NCI-H2029 treated with DMSO at 0.1 percent for 48 hours (cell line): Measurements from ENCODE around the gene CREB3.

Source experiments
- DNase-seq: peaks from one replicate; lab custom pipeline; 2025; lab: John Stamatoyannopoulos, UW

The CREB3 gene

DNA sequence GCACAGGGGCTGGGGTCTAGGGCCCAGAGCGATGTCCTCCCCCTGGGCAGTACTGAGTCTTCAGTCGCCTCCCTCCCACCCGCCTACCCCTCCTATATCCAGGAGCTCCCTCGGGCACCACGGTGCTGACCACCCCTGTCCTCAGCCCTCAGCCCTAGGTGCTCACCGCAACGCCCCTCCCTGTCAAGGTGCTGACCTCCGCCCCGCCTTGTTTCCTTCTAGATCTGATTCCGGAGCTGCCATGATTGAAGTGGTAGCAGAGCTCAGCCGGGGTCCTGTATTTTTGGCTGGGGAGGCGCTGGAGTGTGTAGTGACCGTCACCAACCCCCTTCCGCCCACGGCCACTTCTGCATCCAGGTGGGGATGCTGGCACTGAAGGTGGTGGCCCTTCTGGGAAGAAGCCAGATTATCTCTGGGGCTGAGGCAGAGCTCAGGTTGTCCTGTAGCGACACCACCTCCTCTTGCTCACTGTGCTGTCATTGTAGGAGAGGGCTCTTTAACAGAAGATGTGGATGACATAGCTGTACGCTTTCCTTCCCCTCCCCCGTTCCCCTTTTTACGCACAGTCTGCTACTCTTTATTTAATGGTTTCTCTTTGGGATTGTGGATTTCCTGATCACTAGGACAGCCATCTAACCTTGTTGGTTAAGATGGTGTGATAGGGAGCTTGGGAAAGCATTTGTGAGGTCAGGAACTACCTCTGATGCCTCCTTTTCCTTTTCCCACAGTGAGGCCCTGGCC lies 17.2 kb downstream of the CREB3 start:
- DNase-seq = no peak

DNA sequence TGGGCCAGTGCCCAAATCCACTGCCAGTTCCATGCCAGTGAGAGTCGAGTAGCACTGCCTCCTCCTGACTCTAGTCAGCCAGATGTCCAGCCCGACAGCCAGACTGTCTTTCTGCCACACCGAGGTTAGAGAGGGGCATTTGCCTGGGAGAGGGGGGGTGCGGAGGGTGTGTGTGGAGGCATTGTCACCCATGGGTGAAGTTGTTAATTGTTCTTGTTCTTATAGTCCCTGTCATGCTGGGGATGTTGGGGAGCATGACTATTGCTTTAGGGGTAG lies 17.7 kb downstream of the CREB3 start:
- DNase-seq = no peak

DNA sequence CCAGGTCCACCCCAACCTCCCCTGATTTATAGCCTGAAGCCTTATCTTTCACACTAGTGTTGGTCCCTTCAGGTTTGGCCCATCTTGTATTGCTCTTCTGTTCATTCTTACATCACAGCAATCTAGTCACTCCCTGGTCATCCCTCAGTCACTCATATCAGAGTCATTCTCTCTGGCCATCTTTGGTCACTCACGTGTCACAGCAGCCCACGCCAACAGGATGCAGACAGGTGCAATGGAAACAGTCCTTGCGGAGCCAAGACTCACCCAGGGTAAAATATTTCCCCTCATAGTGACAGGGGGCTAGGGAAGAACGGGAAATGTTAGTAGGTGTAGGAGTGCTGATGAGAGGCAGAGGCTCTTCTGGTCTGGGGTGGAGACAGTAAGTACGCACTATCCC lies 21.0 kb downstream of the CREB3 start:
- no peak for DNase-seq

DNA sequence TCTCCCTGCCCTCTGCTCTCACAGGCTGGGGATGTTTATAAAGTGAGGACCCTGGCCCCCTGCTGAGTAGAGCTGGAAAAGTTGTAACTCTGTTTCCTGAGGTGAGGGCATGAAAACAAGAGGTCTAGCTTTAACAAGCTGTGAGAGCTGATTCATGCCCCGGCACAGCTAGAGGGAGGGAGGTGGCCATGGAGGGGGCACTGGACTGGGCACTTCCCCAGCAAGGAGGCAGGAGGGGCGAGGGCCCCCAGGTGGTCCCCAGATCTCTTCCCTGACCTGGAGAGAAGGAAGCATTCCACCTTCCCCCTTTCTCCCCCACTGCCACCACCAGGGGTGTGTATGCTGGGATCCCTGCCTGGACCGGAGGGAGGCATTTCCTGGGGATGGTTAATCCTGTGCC lies 21.8 kb downstream of the CREB3 start, which contains the start of gene MSMP:
TSS of gene MSMP (minus strand) at position 13 of the 400 bp plus-strand sequence. CDS start 147 bp downstream, outside the sequence.
- DNase-seq = no peak

DNA sequence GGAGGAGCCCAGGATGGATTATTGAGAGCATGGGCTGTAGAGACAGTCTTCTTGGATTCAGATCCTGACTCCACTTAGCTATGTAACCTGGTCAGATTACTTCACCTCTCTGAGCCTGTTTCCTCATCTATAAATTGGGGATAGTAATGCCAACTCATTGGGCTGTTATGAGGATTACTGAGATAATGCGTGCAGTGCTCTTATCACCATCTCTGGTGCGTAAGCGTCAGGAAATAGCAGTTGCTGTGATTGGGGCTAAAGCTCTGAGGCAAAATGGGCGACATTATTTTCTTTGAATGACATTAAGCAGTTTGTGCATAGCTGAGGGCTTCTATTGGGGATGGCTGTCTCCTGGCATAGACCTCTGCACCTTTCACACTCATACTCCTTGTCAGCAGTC lies 22.6 kb downstream of the CREB3 start:
- DNase-seq = no peak

DNA sequence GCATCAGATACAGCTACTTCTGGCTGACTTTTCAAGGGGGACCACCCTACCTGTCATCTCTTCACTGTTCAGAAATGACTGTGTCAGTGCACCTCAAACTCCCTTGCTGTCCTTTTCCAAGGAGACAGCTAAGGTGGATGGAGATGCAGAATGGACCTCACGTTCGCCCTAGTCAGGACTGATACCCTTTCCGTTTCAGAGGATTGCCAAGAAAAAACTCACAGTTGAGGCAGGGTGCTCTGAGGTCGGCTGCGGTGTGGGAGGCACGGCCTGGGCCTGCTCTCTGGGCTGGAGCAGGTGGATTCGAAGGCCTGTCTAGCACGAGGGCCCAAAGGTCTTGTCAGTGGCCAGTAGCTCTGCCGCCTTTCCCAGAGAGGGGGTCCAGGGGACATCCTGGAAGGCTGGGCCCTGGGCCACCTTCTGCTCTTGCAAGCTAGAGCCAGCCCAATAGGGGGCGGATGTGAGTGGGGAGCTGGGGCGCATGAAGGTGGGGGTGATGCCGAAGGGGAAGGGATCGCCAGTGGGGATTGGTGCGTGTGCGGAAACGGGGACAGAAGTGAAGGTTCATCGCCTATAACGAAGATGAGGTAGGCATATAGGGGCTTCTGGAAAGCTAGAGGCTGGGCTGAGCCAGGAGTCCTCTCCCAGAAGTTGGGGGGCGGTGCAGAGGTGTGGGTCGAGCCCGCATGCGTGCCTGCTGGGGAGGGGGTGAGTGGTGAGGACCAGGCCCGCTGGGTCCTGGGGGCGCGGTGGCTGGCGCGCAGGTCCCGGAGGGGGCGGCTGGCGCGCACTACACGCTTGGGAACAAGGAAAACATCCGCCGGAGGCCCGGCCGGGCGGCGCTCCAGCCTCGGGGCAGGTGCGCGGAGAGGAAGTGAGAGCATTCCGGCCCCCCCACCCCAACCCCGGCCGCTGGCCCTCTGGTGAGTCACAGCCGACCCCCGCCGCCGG lies 24.1 kb downstream of the CREB3 start:
- peak; percentile 54 for DNase-seq

DNA sequence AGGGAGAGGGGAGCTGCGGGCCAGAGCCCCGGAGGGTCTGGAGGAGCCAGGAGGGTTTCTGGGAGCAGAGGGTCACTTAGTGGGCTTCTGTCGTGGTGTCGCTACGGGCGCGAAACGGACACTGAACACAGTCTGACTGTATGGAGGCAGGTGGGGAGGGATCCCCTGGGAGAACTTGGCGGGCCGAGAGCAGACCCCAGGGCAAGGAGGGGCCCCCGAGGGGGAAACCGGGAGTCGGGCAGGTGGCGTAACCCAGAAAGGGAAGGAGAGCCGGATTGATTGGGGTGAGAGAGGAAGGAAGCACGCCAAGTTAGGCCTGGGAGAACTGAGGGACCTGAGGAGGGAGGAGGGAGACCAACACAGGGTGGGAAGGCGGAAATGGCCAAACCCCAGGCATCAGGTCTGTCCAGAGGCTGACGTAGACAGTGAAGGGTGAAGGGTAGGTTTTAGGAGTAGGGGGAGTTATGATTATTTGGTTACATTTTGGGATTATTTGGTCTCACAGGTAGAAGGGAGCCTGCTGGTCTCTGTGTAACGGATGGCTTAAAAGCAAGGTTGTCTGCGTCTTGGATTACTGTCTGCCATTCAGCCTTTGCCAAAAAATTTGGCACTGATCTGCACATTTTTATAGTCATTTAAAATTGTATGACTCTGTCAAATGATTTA lies 24.9 kb downstream of the CREB3 start:
- DNase-seq = peak; percentile 57

DNA sequence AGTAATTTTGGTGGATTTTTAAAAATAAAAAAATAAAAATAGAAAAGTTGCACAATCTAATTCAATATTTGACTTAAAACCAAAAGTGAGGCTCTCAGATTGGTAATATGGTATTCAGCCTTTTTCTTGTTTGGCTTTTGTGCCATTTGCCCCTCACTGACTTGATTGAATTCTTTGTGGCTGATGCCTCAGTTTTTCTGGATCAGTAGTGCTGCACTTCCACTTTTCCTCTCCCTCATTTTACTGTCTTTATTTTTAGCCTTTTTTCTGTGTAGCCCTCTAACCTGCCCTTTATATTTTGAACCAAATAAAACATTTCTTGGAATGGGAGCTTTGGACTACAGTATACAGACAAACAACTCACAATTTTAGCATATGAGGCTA lies 25.4 kb downstream of the CREB3 start:
- no peak for DNase-seq

DNA sequence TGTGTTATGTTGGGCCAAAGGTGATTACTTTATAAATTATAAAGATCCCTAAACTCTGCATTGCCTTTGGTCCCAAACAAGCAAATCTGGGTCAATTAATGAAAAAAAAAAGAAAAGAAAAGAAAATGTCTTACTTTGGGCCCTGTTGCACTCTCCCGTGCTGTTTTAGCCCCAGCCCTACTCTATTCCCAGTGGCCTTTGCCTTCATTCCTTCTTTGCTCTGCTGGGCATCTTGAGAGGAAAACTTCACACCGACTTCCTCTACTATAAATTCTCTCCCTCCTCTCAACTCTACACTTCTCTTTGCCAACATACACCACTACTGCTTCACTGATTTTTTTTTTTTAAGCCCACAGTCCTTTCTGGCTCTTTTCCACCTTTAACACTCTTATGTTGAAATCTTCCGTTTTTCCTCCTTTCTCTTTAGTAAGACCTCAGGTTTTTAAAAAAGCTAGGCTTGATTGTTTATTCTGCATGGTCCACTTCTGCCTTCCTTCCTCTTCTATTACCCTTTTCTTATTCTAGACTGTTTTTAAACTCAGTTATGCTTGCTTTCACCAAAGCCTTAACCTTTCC lies 26.1 kb downstream of the CREB3 start:
- DNase-seq = no peak

DNA sequence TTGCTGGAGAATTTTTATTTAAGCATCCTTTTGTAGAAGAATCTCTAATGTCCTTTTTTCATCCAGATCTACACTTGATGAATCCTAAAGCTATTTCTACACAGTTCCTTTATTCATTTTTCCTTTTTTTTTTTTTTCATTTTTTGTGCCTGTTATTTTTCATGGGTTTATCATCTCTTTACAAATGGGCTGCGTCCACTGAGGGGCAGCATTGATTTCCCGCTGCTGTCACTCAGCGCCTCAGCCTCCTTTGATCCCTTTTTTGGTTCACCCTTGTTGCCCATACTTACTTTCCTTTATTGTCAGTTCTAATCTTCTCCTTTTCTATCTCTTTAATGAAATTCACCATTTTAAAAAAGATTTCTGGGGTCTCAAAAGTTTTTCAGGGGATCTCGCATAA lies 27.3 kb downstream of the CREB3 start:
- DNase-seq = no peak

DNA sequence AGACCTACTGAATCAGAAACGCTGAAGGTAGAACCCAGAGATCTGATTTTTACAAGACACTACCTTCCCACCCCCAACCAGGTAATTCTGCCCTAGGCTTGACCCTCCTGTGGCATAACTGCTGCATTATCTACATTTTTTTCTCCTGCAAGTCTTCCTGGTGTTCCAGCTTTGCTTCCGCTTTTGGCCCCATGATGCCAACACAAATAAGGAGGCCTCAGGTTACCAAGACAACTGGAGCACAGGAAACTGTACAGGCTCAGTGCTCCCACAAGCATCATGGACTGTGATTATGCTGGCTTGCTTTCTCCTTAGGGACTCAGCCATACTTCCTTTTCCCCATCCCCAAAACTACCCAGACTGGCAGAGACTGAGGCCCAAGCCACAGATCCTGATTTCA lies 28.2 kb downstream of the CREB3 start:
- DNase-seq = peak; percentile 45

DNA sequence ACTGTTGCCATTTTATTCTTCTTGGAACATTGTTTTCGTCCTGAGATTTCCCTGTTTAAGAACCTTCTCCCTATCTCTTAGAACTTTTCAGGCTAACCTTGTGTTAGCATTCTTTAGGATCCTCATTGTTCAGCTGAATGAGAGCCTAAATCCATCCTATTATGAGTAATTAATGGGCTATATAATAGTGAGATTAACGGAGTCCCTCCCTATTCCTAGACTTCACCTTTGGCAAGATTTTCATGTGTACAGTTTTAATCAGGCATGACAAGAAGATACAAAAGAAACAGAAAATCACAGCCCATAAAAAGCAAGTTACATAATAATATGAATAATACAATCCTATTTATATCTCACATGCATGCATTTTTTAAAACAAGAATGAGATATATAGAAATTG lies 30.7 kb downstream of the CREB3 start:
- DNase-seq = no peak

DNA sequence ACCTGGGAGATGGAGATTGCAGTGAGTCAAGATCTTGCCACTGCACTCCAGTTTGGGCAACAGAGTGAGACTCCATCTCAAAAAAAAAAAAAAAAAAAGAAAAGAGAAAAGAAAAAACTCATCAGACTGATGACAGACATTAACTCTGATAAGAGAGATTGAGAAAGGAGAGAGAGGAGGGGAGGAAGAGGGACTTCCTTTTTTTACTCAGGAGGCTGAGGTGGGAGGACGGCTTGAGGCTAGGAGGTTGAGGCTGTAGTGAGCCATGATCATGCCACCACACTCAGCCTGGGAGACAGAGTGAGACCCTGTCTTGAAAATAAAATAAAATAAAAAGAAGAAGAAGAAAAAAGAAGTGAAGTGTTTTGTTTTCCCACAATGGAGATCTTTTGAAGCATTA lies 31.3 kb downstream of the CREB3 start:
- DNase-seq = no peak

DNA sequence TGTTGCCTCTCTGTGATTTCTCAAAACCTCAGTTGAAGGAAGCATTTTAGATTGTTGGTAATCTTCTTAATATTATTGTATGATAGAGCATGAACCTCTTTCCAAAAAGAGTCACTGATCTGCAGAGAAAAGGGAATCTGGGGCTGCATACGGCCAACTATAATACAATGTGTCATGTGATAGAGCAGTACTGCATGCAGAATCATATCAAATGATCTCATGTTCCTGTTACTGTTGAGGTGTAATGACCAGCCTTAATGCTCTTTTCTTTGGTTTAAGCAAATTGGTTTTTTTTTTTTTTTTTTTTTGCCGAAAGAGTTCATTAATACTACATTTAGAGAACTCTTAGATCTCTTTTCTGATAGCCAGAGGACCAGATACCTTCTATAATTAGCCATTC lies 34.5 kb downstream of the CREB3 start:
- no peak for DNase-seq

DNA sequence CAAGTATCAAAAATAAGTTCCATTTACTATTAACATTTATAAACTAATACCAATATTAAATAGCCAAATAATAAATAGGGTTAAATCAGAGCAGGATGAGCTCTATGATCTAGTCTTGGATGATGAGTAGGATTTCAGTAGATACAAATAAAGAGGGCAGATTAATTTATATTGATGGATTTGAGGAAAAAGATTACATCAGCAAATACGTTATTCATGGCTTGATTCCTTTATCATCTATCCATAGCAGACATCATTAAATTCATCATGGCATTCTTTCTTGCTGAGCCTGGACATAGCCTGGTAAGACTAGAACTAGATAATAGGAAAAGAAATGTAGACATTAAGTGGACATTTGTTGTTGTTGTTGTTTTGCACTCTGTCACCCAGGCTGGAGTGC lies 35.0 kb downstream of the CREB3 start:
- DNase-seq = no peak

DNA sequence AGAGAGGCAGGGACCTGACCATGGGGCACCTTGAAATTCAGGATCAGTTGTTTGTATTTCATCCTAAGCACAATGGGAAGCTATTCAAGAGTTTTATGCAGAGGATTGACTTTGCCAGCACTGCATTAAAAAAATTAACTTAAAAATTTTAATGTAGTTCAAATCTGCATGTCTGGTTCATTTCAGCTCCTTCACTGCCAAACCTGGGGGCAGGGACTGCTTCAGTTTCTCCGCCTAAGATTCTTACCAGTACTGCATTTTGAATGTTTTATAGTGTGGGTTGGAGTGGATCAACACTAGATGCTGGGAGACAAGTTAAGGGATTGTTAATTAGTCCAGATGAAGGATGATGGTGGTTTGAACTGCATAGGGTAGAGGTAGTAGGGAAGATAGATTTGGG lies 37.3 kb downstream of the CREB3 start:
- no peak for DNase-seq

DNA sequence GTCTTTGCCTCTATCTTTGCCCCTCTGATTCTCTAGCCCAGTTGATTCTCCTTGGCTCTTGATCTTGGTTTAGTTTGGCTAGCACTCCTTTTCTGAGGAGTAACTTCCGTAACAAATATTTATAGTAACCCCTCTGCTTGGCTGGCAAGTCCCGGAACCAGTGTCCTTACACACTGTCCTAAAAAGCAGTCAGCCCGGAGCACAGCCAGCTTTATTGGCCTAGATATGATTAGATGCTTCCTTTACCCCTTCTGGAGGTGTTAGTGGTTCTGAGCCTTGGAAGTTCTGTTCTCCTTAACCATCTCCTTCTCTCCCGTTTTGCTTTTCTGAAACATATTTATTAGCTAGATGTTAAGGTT lies 38.6 kb downstream of the CREB3 start:
- peak; percentile 64 for DNase-seq

DNA sequence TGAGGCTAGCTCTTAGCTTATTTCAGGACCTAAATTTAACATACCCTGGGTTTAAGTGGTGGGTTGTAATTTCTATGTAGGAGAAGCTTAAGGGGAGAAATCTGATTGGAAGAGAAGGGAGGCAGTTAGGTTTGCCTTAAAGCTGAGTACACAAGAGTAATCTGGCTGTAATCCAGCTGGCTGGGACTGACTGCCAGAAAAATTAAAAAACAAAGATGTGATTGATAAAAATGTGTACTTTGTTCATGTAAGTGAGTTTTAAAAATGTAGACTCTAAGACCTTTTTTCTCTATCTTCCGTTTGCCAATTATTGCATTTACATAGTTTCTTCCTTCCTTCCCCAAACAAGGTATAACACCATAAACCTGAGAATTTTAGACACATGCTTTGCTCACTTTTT lies 39.1 kb downstream of the CREB3 start:
- peak; percentile 96 for DNase-seq

DNA sequence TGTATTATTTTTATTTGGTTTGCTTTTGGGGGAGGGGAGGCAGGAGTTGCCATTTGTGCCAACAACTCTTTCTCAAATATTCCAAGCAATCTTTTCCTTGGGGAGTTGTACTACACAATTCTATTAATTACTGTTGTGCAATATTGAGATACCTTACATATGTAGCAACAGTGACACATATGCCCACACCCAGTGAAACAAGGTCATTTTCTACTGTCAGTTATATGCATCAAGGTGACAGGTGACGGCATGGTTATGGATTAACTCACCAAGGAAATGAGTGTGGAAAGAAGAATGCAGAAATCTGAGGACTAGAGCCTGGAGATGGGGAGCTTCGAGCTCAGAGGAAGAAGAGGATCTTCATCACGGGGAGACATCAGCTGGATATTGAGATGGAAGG lies 39.5 kb downstream of the CREB3 start:
- DNase-seq = peak; percentile 67

DNA sequence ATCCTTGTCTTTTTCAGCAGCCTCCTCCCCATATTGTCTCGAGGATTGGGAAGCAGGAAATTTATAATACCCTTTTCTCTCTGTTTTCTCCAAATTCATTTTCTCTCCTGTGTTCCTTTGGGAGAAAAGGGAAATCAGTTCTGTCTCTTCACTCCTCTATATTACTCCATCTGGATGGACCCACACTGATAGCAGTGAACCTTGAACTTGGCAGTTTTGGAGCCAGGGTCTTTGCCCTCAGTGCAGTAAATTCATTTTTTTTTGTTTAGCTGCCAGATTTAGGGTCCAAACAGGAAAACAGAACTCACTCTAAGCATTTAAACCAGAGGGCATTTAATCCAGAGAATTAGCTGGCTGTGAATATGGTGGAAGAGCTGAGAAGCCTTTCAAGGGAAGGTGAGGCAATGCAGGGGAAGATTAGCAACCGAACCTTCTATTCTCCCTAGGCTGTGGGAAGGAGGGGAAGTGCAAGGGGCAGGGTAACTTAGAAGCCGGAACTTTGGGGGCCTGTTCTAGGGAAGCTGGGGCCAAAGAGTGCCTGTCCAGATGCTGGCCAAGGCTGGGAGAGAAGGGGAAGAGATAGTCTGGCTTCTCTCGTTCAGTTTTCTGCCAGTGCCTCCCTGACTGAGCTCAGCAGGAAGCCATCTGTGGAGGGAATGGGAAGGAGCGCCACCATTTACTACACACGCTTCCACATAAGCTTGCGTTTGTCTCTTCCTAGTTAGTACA lies 42.6 kb downstream of the CREB3 start:
- peak; percentile 27 for DNase-seq

DNA sequence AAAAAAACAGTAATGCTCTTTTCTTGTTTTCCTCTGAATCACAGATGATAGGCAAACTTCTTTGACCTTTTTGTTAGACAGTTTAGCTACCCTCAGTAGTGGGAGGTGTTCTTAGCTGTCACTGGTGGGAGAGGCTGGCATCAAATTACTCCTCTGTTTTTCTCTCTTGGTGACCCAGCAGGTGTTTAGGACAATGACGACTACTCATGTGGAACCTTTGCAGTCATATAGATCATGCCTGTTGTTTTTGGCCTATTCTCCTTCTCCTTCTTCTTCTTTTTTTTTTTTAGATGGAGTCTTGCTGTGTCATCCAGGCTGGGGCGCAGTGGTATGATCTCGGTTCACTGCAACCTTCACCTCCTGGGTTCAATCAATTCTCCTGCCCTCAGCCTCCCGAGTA lies 43.6 kb downstream of the CREB3 start:
- DNase-seq = peak; percentile 96

DNA sequence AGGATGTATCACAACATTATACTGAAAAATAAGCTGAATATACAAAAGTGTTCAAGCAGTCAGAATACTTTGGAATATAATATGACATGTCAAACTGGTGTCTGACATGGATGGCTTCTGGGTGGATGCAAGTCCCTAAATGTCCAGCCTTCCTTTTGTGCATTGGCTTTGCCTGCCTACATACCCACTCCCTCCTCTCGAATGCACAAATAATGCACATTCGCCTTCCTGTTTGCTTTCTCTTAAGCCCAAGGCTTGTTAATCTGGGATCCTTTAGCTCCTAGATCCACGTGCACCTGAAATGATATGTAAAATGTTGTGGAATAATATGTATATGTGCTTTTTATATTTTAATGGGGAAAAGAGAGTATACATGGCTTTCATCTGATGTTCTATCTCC lies 46.0 kb downstream of the CREB3 start:
- DNase-seq = no peak
